HG03097 (cell line): ENCODE data around the gene NSFL1C.

Experiments used
- ATAC-seq: cut with Tn5 transposase; IDR thresholded peaks from one replicate; pipeline ENCODE4 v1.9.1; 2021; ENCODE audit not compliant: unreplicated experiment, low FRiP score

NSFL1C gene

DNA sequence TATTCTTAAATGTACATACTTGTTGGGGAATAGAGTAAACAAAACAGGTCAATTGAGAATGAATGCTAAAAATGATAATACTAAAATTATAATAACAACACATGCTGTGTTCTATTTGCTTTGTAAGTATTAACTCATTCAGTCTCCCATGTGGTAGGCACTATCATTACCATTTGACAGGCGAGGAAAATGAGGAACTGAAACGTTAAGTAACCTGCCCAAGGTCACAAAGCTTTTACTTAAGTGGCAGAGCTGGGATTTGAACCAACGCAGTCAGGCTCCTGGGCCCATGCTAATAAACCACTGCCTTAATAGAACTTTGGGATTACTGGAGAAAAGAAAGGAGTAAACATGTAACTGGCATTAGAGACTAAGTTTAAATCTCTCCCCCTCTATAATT lies 3.8 kb downstream of the NSFL1C start:
- ATAC-seq, result no peak

DNA sequence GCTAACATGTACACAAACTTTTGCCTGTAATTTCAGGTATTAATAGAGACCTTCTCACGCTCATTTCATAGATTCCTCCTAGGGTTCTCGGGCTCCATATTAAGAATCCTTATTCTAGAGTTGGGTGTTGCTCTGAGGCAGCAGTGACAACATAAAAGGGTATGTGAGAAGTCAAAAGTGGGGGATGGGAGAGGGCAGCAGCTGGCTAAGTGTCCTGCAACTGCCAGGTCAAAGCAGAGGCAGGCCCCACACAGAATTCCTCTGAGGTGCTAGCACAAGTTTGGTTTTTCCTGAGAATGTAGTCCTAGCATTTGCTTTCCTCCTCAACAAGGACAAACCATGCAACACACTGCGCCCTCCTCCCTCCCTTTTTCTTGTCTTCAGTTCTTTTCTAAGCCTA lies 4.6 kb downstream of the NSFL1C start:
- ATAC-seq, result no peak

DNA sequence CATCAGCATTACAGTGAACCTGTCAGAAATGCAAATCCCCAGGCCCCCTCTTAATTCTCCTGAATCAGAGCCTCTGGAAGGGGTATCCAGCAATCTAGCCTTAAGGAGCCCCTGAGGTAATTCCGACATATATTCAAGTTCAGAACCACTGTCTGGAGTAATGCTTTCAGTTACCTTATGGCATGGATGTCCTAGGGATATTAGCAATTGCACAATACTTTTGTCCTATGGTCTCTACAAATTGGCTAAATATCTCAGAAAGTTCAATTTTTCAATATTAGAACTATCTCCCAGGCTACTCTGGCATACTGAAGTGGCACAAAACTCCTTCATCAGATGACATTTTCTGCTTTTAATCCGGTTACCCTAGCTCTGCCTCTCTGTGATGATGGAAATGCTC lies 6.4 kb downstream of the NSFL1C start:
- no peak for ATAC-seq

- no peak for ATAC-seq
These were observed 8.7 kb downstream of the NSFL1C start for GRCh38 chr20:1457992-1458391.

DNA sequence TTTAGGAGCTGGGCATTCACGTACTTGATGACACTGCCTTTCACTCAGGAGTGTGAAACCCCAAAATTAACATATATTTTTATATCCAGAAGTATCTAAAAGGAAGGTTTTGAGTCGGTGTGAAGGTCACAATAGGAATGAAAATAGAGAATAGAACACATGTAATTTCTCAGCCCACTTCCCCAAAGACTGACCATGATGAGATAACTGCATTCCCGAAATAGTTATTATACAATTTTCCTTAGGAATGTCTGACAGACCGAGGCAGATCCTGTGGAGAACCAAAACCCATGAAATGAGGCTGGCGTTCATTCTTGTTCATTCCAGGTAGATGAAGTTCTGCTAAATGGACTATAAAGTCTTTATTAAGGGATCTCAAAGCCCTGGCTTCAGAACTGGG lies 10.3 kb downstream of the NSFL1C start:
- no peak for ATAC-seq

DNA sequence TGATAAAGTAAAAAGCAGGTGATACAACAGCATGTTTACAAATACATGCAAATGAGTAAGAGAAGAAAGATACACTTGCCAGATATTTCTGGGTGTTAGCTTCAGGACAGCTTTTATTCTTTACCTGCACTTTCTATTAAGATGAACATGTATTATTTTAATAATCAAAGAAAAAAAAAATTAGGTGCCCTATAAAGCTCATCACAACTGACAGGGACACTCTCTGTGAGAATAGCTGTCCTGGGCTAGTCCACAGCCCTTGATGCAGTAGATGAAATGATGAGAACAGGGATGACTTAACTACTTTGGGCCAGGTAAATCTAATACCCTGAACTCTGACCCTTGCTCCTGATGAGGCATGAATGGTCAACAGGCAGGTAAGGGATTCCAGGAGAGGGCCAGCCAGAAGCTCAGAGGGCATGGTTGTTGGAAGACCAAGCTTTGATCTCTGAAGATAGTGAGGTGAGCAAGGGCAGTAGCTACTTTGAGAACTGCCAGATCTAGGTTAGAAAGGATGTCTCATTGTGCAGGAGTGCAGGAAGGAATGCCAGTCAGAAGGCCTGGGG lies 15.6 kb downstream of the NSFL1C start:
- ATAC-seq, result no peak

- no peak for ATAC-seq
These were observed 17.3 kb downstream of the NSFL1C start for GRCh38 chr20:1449370-1449769.

- no peak for ATAC-seq
These were observed 18.5 kb downstream of the NSFL1C start for GRCh38 chr20:1448081-1448620.

DNA sequence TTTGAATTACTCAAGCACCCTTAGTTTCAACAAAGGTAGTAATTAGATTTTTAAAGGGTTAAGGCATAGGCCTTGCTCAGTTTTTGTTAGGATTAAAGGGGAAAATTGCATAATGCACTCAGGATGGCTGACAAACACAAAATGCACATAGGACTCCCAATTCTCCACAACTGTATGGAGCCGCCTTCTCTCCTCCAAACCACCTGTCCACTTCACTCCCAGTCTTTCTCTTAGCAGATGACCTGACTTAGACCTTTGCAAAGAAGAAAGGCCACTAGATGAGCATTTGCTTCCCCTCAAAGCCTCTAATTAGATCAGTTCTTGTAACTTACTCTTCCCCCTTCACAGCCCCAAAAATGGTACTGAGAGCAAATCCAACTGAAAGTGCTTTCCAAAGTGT lies 20.1 kb downstream of the NSFL1C start:
- no peak for ATAC-seq

DNA sequence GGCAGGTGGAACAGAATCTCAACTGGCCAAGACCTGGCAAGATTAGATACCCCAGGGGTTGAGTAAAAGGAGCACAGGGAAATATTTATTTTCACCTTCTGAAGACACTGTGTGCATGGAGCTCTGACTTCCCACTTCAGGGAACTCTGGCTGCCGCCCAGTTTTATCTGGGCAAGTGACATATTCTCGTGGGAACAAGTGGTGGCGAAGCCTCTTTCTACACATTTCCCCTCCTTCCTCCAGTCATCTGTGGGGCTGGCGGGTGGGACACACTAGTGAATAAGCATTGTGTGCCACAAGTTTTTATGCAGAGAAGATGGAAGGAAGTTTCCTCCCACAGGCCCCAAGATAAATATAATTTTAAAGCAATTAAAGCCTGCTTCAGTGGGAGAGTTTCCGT lies 23.6 kb downstream of the NSFL1C start:
- ATAC-seq, result no peak

DNA sequence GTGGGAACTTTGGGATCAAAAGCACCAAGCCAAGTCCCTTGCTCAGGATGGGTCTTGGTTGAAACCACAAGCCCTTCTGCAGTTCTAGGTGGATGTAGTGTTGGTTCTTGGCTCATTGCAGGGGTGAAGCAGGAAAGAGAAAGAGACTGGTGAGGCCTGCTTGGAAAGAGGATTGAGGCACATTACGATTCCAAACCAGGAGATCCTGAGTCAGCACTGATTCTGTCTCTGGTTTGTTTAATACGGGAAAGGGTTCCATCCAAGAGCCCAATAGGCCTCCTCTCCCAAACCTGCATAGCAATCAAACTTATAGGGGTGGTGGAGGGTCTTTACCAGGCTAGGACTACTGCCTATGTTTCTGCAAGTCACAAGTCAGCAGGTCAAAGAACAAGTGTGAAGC lies 24.3 kb downstream of the NSFL1C start:
- ATAC-seq, result no peak

- ATAC-seq, result no peak
These were observed 25.5 kb downstream of the NSFL1C start for GRCh38 chr20:1441133-1441532.

DNA sequence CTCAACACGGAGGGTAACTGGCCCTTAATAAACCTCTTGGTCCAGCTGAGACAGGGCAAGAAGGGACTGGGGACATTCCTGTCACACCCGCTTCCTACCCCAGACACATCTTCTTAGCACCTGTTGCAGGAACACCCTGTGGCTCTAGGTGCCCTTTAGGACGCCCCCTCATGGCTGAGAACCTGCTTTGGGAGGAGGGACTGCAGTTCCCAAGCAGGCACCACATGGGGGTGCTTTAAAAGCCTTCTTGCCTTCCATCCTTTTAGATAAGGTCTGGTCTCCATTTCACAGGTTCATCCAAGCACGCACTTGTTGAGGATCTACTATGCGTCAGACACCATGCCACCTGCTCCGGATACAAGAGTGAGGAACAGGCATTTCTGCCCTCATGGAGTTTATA lies 26.6 kb downstream of the NSFL1C start:
- no peak for ATAC-seq

GRCh38 chr20:1438361-1438760 lies 28.3 kb downstream of the NSFL1C start:
- no peak for ATAC-seq

- ATAC-seq, result no peak
These were observed 29.3 kb downstream of the NSFL1C start for GRCh38 chr20:1437235-1437904.

DNA sequence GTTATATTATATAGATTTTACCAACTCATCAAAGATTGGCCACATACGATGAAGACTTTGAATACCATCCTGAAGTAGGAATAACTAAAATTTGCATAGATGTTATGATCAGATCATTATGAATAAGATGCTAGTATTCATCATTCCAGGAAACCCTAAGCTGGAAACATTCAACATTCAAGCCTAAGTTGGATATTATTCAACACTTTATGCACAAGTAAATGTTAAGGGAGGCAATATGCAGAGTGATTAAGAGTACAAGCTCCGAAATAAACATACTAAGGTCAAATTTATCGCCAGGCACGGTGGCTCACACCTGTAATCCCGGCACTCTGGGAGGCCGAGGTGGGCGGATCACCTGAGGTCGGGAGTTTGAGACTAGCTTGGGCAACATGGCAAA lies 30.4 kb downstream of the NSFL1C start:
- no peak for ATAC-seq

- ATAC-seq, result peak; percentile 9
These were observed 31.3 kb downstream of the NSFL1C start for GRCh38 chr20:1435337-1435699.

GRCh38 chr20:1434571-1435336 lies 31.9 kb downstream of the NSFL1C start:
- ATAC-seq, result peak; percentile 72

DNA sequence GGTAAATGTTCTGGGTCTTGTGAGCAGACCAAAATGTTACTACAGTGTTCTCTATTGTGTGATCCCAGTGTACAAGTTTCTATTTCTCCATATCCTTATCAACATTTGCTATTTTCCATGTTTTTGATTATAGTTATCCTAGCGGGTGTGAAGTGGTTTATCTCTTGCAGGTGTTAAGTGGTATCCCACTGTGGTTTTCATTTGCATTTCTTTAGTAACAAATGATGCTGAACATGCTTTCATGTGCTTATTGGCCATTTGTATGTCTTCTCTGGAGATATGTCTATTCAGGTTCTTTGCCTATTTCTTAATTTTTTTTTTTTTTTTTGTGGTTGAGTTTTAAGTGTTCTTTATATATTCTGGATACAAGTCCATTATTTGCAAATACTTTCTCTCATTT lies 35.5 kb downstream of the NSFL1C start:
- ATAC-seq, result no peak

GRCh38 chr20:1430004-1430451 lies 36.6 kb downstream of the NSFL1C start:
- ATAC-seq, result no peak

DNA sequence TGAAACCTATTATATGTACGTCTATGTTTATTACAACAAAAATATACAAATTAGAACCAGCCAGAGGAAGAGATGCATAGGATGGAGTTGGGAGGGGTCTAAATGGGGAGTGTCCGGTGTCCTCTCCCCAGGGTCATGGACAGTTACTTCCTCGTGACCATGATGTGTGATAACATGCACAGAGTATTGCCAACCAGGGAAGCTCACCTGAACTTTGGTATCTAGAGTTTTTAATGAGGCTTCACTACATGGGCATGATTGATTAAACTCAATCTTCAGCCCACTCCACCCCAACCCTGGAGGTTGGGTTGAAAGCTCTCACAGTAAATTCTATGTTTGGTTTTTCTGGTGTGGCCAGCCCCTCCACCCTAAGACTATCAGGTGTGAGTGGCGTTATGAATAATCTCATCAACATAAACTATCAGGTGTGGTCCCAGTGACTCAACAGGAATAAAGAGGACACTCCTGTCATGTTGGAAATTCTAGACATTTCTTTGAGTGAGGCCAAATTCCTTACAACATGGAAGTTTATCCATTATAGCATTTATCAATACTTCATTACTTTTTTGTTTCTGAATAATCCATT lies 37.4 kb downstream of the NSFL1C start:
- no peak for ATAC-seq
